SK-N-SH treated with all-trans-retinoic acid at 6 μM for 48 hours (cell line): ENCODE results near the gene VPS54.
"Not testable (repeated sequence)": the region's sequence is repeated elsewhere in the genome, so short reads cannot be mapped to it uniquely, and the experiment has no call there.

Experiments
- ATAC-seq: fragments of 200-7000 bp; cut with Tn5 transposase; 3 replicates; pipeline ENCODE4 v1.9.1; 2020; ENCODE audit warnings: mild to moderate bottlenecking, moderate library complexity
- ARNTL ChIP-seq: fragments of 450-650 bp; formaldehyde crosslinking; IDR thresholded peaks from 2 replicates; pipeline ENCODE4 v1.5.0; 2020; ENCODE audit warnings: low read depth, mild to moderate bottlenecking, moderate library complexity, borderline replicate concordance
- BACH2 ChIP-seq: fragments of 250-450 bp; sonication (Bioruptor Pico); IDR thresholded peaks from 2 replicates; pipeline ENCODE4 v1.9.0; 2021; ENCODE audit warnings: mild to moderate bottlenecking, borderline replicate concordance
- CSDC2 ChIP-seq: fragments of 250-450 bp; sonication (Bioruptor Pico); IDR thresholded peaks from 2 replicates; pipeline ENCODE4 v1.5.0; 2020; ENCODE audit warnings: mild to moderate bottlenecking, moderate library complexity
- ESRRG ChIP-seq: fragments of 250-450 bp; sonication (Bioruptor Pico); IDR thresholded peaks from 2 replicates; pipeline ENCODE4 v1.6.1; 2021; ENCODE audit warnings: mild to moderate bottlenecking
- ISL1 ChIP-seq: fragments of 250-450 bp; sonication (Bioruptor Pico); IDR thresholded peaks from 2 replicates; pipeline ENCODE4 v2.1.2; 2022; ENCODE audit warnings: mild to moderate bottlenecking, moderate library complexity
- OSR1 ChIP-seq: fragments of 250-450 bp; sonication (Bioruptor Pico); IDR thresholded peaks from 2 replicates; pipeline ENCODE4 v1.8.0; 2022; ENCODE audit warnings: moderate library complexity, mild to moderate bottlenecking, inconsistent platforms
- PPARA ChIP-seq: fragments of 250-450 bp; sonication (Bioruptor Pico); IDR thresholded peaks from 2 replicates; pipeline ENCODE4 v1.5.0; 2020; ENCODE audit warnings: mild to moderate bottlenecking, borderline replicate concordance
- RARB ChIP-seq: fragments of 250-450 bp; sonication (Bioruptor Pico); IDR thresholded peaks from 2 replicates; pipeline ENCODE4 v1.8.0; 2021; ENCODE audit warnings: mild to moderate bottlenecking, moderate library complexity
- SNAI2 ChIP-seq: fragments of 250-450 bp; sonication (Bioruptor Pico); IDR thresholded peaks from 2 replicates; pipeline ENCODE4 v1.5.0; 2020; ENCODE audit warnings: mild to moderate bottlenecking, moderate library complexity
- TCF4 ChIP-seq: fragments of 250-450 bp; sonication (Bioruptor Pico); IDR thresholded peaks from 2 replicates; pipeline ENCODE4 v1.8.0; 2021; ENCODE audit warnings: mild to moderate bottlenecking, moderate library complexity, borderline replicate concordance
- TOX ChIP-seq: fragments of 250-450 bp; sonication (Bioruptor Pico); IDR thresholded peaks from 2 replicates; pipeline ENCODE4 v1.8.0; 2021; ENCODE audit warnings: mild to moderate bottlenecking, moderate library complexity, borderline replicate concordance
- TSHZ2 ChIP-seq: fragments of 250-450 bp; sonication (Bioruptor Pico); IDR thresholded peaks from 2 replicates; pipeline ENCODE4 v1.5.0; 2020; ENCODE audit warnings: mild to moderate bottlenecking, moderate library complexity
- ZC3H10 ChIP-seq: fragments of 250-450 bp; sonication (Bioruptor Pico); IDR thresholded peaks from 2 replicates; pipeline ENCODE4 v1.5.1; 2021; ENCODE audit warnings: mild to moderate bottlenecking, moderate library complexity
- ZFP3 ChIP-seq: fragments of 250-450 bp; sonication (Bioruptor Pico); IDR thresholded peaks from 2 replicates; pipeline ENCODE4 v1.5.0; 2020; ENCODE audit warnings: mild to moderate bottlenecking, moderate library complexity
- ZFP30 ChIP-seq: fragments of 450-650 bp; formaldehyde crosslinking; IDR thresholded peaks from 2 replicates; pipeline ENCODE4 v1.5.0; 2022; ENCODE audit warnings: mild to moderate bottlenecking, moderate library complexity
- ZNF565 ChIP-seq: fragments of 450-650 bp; formaldehyde crosslinking; conservative IDR thresholded peaks from 2 replicates; pipeline ENCODE4 v1.5.0; 2020; ENCODE audit warnings: low read depth, mild to moderate bottlenecking, moderate library complexity
- ZNF70 ChIP-seq: fragments of 450-650 bp; formaldehyde crosslinking; IDR thresholded peaks from 2 replicates; pipeline ENCODE4 v1.5.0; 2020; ENCODE audit warnings: mild to moderate bottlenecking, moderate library complexity
- ZNF8 ChIP-seq: fragments of 450-650 bp; formaldehyde crosslinking; IDR thresholded peaks from 2 replicates; pipeline ENCODE4 v1.5.0; 2020; ENCODE audit warnings: mild to moderate bottlenecking, moderate library complexity
- TF ChIP-seq, protein P1 (sequence below): fragments of 250-450 bp; sonication (Bioruptor Pico); IDR thresholded peaks from 2 replicates; pipeline ENCODE4 v1.5.1; 2021; ENCODE audit warnings: mild to moderate bottlenecking, moderate library complexity
- TF ChIP-seq, protein P2 (sequence below): fragments of 250-450 bp; sonication (Bioruptor Pico); IDR thresholded peaks from 2 replicates; pipeline ENCODE4 v1.8.0; 2021; ENCODE audit warnings: low read depth, mild to moderate bottlenecking, moderate library complexity, borderline replicate concordance
- TF ChIP-seq, protein P3 (sequence below): fragments of 250-450 bp; sonication (Bioruptor Pico); IDR thresholded peaks from 2 replicates; pipeline ENCODE4 v1.5.1; 2020; ENCODE audit warnings: low read depth, mild to moderate bottlenecking, moderate library complexity

The VPS54 gene

GRCh38 chr2:63942788-63943187, 76.4 kb downstream of the VPS54 start:
- TF ChIP-seq RARB: no peak
- TF ChIP-seq CSDC2 (CRISPR knock-in tag): no peak
- TF ChIP-seq ZC3H10 (CRISPR knock-in tag): no peak
- no peak for TF ChIP-seq PPARA (CRISPR knock-in tag)
- TF ChIP-seq ISL1: no peak
- TF ChIP-seq OSR1 (CRISPR knock-in tag): no peak
- TF ChIP-seq TSHZ2 (CRISPR knock-in tag): no peak
- no peak for TF ChIP-seq ZNF8 (CRISPR knock-in tag)
- TF ChIP-seq SNAI2: no peak
- TF ChIP-seq TOX (CRISPR knock-in tag): no peak
- no peak for TF ChIP-seq ZNF565 (CRISPR knock-in tag)
- TF ChIP-seq, protein P1, sequence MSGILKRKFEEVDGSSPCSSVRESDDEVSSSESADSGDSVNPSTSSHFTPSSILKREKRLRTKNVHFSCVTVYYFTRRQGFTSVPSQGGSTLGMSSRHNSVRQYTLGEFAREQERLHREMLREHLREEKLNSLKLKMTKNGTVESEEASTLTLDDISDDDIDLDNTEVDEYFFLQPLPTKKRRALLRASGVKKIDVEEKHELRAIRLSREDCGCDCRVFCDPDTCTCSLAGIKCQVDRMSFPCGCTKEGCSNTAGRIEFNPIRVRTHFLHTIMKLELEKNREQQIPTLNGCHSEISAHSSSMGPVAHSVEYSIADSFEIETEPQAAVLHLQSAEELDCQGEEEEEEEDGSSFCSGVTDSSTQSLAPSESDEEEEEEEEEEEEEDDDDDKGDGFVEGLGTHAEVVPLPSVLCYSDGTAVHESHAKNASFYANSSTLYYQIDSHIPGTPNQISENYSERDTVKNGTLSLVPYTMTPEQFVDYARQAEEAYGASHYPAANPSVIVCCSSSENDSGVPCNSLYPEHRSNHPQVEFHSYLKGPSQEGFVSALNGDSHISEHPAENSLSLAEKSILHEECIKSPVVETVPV (CRISPR knock-in tag): no peak
- TF ChIP-seq ZNF70: no peak
- TF ChIP-seq, protein P2, sequence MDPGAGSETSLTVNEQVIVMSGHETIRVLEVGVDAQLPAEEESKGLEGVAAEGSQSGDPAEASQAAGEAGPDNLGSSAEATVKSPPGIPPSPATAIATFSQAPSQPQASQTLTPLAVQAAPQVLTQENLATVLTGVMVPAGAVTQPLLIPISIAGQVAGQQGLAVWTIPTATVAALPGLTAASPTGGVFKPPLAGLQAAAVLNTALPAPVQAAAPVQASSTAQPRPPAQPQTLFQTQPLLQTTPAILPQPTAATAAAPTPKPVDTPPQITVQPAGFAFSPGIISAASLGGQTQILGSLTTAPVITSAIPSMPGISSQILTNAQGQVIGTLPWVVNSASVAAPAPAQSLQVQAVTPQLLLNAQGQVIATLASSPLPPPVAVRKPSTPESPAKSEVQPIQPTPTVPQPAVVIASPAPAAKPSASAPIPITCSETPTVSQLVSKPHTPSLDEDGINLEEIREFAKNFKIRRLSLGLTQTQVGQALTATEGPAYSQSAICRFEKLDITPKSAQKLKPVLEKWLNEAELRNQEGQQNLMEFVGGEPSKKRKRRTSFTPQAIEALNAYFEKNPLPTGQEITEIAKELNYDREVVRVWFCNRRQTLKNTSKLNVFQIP (CRISPR knock-in tag): no peak
- TF ChIP-seq TCF4 (CRISPR knock-in tag): no peak
- no peak for TF ChIP-seq BACH2 (CRISPR knock-in tag)
- no peak for ATAC-seq

DNA sequence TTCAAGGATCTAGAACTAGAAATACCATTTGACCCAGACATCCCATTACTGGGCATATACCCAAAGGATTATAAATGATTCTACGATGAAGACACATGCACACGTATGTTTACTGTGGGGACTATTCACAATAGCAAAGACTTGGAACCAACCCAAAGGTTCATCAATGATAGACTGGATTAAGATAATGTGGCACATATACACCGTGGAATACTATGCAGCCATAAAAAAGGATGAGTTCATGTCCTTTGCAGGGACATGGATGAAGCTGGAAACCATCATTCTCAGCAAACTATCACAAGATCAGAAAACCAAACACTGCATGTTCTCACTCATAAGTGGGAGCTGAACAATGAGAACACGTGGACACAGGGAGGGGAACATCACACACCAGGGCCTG, 87.1 kb downstream of the VPS54 start:
- ATAC-seq: not testable (repeated sequence)

GRCh38 chr2:63926815-63927214, 92.4 kb downstream of the VPS54 start:
- ATAC-seq: no peak

More at GRCh38 chr2:63926815-63927214, 92.4 kb downstream of the VPS54 start:
- TF ChIP-seq, protein P3, sequence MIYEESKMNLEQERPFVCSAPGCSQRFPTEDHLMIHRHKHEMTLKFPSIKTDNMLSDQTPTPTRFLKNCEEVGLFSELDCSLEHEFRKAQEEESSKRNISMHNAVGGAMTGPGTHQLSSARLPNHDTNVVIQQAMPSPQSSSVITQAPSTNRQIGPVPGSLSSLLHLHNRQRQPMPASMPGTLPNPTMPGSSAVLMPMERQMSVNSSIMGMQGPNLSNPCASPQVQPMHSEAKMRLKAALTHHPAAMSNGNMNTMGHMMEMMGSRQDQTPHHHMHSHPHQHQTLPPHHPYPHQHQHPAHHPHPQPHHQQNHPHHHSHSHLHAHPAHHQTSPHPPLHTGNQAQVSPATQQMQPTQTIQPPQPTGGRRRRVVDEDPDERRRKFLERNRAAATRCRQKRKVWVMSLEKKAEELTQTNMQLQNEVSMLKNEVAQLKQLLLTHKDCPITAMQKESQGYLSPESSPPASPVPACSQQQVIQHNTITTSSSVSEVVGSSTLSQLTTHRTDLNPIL: no peak
- TF ChIP-seq ZNF70: no peak
- no peak for TF ChIP-seq ARNTL (CRISPR knock-in tag)
- no peak for TF ChIP-seq TOX (CRISPR knock-in tag)
- TF ChIP-seq ZFP3 (CRISPR knock-in tag): no peak
- TF ChIP-seq TSHZ2 (CRISPR knock-in tag): no peak
- no peak for TF ChIP-seq ESRRG
- no peak for TF ChIP-seq SNAI2
- no peak for TF ChIP-seq RARB
- TF ChIP-seq PPARA (CRISPR knock-in tag): no peak
- no peak for TF ChIP-seq ZFP30 (CRISPR knock-in tag)
- TF ChIP-seq BACH2 (CRISPR knock-in tag): no peak
- TF ChIP-seq, protein P1 (CRISPR knock-in tag): no peak
